ENCODE data around the gene IL13. TPM values are rescaled to one million over a fixed set of nuclear protein-coding genes. Genes with fewer than 3 reads are reported as not detected.

IL13 gene
- total and polyA plus RNA-seq, 12 donors, result 0.06 to 0.61 (median 0.21) TPM; not detected in 8

GRCh38 chr5:132677191-132677590 is 19.2 kb downstream of the IL13 start:
- H3K27me3 ChIP-seq, result no peaks in the 10 kb centered on the region
- no peak overlapping the region for H3K27ac ChIP-seq
- H3K4me1 ChIP-seq (replicated peaks in 1 of 2), result peaks cover 0 to 6% of the 10 kb centered on the region in 2 donors
- no peak overlapping the region for H3K4me3 ChIP-seq
- intact Hi-C loops (cut with DNase I), result no loop called here
- no peaks in the 10 kb centered on the region for H3K9me3 ChIP-seq (replicated peaks in 1 of 3)
- 22 to 35% (median 30%) methylated on average over 5 to 7 of the region's 7 CpGs for WGBS, 4 donors
- H3K36me3 ChIP-seq (replicated peaks in 1 of 2), result no peaks in the 10 kb centered on the region
- TF ChIP-seq POLR2A (IDR thresholded peaks at IDR 0.05) (peak in 1 of 2 donors; percentile 20), CTCF (IDR thresholded peaks at IDR 0.05) (peak; percentile 24 to 53 (median 45))
- DNase-seq, result peak; percentile 65 to 89 (median 88)

- Histone ChIP-seq H3K4me3 (no peak overlapping the region), H3K27ac (no peak overlapping the region), H3K4me1 (replicated peaks in 1 of 2) (peaks cover 0 to 6% of the 10 kb centered on the region in 2 donors), H3K36me3 (replicated peaks in 1 of 2) (no peaks in the 10 kb centered on the region), H3K27me3 (no peaks in the 10 kb centered on the region), H3K9me3 (replicated peaks in 1 of 3) (no peaks in the 10 kb centered on the region)
- intact Hi-C loops (cut with DNase I), result no loop called here
- WGBS, 4 donors, result 88 to 91% (median 90%) methylated on average over 15 of the region's 15 CpGs
- peak in 1 of 7 donors; percentile 31 for DNase-seq
- TF ChIP-seq POLR2A (IDR thresholded peaks at IDR 0.05) (no peak), CTCF (IDR thresholded peaks at IDR 0.05) (no peak)
These were observed 19.9 kb downstream of the IL13 start for GRCh38 chr5:132677682-132678400.

- WGBS, 4 donors, result 90 to 100% (median 95%) methylated on average over 1 of the region's 1 CpG
- DNase-seq, result peak in 1 of 7 donors; percentile 17
- Histone ChIP-seq H3K9me3 (replicated peaks in 1 of 3) (no peaks in the 10 kb centered on the region), H3K27me3 (no peaks in the 10 kb centered on the region), H3K36me3 (replicated peaks in 1 of 2) (no peaks in the 10 kb centered on the region), H3K4me1 (replicated peaks in 1 of 2) (peaks cover 0 to 6% of the 10 kb centered on the region in 2 donors), H3K4me3 (no peak overlapping the region), H3K27ac (no peak overlapping the region)
- no peak for TF ChIP-seq CTCF (IDR thresholded peaks at IDR 0.05)
- TF ChIP-seq POLR2A (IDR thresholded peaks at IDR 0.05), result no peak
- intact Hi-C loops (cut with DNase I), result no loop called here
These were observed 20.8 kb downstream of the IL13 start for GRCh38 chr5:132678735-132679134.

GRCh38 chr5:132679166-132679565 is 21.2 kb downstream of the IL13 start:
- H3K36me3 ChIP-seq (replicated peaks in 1 of 2), result no peaks in the 10 kb centered on the region
- H3K27ac ChIP-seq, result no peak overlapping the region
- no peaks in the 10 kb centered on the region for H3K9me3 ChIP-seq (replicated peaks in 1 of 3)
- no peak overlapping the region for H3K4me3 ChIP-seq
- peaks cover 0 to 6% of the 10 kb centered on the region in 2 donors for H3K4me1 ChIP-seq (replicated peaks in 1 of 2)
- TF ChIP-seq POLR2A (IDR thresholded peaks at IDR 0.05) (no peak), CTCF (IDR thresholded peaks at IDR 0.05) (no peak)
- 93 to 98% (median 97%) methylated on average over 7 of the region's 7 CpGs for WGBS, 4 donors
- peak in 1 of 7 donors; percentile 18 for DNase-seq
- no peaks in the 10 kb centered on the region for H3K27me3 ChIP-seq
- intact Hi-C loops (cut with DNase I), result no loop called here
